HG02981 (cell line): ENCODE results near the gene NEMF.
"Not testable (repeated sequence)": the region's sequence is repeated elsewhere in the genome, so short reads cannot be mapped to it uniquely, and the experiment has no call there.

Experiments
- ATAC-seq: cut with Tn5 transposase; IDR thresholded peaks from one replicate; pipeline ENCODE4 v1.9.1; 2021; ENCODE audit warnings: mild to moderate bottlenecking, moderate library complexity; ENCODE audit not compliant: unreplicated experiment

The NEMF gene

DNA sequence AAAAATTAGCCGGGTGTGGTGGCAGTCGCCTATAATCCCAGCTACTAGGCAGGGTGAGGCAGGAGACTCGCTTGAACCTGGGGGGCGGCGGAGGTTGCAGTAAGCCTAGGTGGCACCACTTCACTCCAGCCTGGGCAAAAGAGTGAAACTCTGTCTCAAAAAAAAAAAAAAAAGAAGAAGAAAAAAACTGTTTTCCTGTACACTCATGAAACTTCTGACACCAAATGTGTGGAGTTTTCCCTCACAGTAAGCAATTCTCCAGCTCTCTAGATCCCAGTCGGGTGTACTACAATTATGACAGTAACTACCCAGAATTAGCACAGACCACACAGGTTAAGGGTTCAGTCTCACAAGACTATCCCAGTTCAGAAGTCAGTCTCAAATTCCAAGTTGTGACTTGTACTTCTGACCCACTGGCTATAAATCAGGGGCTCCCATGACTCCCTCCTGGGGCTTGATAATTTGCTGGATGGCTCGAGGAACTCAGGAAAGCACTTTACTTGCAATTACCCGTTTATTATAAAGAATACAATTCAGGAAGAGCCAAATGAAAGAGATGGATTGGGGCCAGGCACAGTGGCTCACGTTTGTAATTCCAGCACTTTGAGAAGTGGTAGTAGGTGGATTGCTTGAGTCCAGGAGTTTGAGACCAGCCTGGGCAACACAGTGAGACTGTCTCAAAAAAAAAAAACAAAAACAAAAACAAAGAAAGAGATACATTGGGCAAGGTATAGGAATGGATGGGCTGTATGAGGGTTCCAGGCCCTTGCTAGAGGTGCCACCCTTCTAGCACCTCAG is 27.9 kb upstream of the NEMF start:
- ATAC-seq: no peak

DNA sequence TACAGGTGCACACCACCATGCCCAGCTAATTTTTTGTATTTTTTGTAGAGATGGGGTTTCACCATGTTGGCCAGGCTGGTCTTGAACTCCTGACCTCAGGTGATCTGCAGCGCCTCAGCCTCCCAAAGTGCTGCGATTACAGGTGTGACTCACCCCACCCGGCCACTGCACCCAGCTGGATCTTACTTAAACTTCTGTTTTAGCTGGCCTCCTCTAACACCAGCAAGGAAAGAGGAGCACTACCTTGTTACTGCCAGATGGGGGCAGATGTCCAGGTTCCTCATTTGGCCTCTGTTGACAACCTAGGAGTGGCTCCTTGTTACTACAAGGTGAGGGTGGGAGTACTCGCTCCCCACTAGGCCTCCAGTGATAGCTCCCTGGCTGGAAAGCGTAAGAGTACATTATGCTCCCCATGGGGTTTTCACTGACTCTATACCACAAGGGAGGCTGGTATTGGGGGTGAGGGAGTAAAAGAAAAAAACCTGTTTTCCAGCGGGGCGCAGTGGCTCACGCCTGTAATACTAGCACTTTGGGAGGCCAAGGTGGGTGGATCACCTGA is 27.1 kb upstream of the NEMF start:
- ATAC-seq: peak; percentile 83

- ATAC-seq: no peak
These were observed 24.1 kb upstream of the NEMF start for GRCh38 chr14:49876563-49877127.

DNA sequence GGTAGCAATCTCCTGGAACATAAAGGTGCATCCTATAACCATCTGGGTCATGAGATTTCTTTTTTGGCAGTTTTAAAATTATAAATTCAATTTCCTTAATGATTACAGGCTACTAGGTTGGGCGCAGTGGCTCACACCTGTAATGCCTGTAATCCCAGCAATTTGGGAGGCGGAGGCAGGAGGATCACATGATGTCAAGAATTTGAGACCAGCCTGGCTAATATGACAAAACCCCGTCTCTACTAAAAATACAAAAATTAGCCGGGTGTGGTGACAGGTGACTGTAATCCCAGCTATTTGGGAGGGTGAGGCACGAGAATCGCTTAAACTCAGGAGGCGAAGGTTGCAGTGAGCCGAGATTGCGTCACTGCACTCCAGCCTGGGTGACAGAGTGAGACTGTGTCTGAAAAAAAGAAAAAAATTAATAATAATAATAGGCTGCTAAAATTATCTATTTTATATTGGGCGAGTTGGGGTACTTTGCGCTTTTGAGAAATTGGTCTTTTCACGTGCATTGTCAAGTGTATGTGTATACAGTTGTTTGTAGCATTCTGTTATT is 23.1 kb upstream of the NEMF start:
- no peak for ATAC-seq

- ATAC-seq: not testable (repeated sequence)
These were observed 21.0 kb upstream of the NEMF start for GRCh38 chr14:49873548-49873947.

GRCh38 chr14:49870908-49871307 is 18.3 kb upstream of the NEMF start:
- no peak for ATAC-seq

GRCh38 chr14:49868720-49869114 is 16.1 kb upstream of the NEMF start:
- no peak for ATAC-seq

GRCh38 chr14:49867831-49868719 is 15.5 kb upstream of the NEMF start:
- peak; percentile 79 for ATAC-seq

GRCh38 chr14:49865431-49865859 is 12.9 kb upstream of the NEMF start:
- no peak for ATAC-seq

- ATAC-seq: no peak
These were observed 11.1 kb upstream of the NEMF start for GRCh38 chr14:49863487-49864281.

DNA sequence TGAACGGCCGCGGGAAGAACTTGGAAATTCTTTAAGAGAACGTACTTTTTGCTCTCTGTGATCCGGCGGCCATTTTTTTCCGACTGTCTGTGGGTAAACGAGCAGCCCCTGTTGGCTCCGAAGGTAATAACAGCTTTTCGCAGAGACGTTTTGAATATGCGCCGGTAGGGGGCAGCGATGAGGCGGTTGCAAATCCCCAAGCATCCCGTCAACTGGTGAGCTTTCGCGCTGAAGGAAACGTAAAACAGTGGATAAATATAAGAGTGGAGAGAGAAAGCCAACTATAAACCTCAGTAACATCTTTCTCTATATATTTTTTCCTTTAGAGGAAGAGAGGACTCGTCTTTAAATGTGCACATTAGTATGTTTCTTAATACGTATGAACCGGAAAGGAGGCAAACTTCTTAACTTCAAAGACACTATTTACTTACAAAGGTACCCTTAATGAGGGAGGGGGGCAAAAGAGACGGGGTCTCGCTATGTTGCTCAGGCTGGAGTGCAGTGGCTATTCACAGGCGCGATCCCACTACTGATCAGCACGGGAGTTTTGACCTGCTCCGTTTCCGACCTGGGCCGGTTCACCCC is 9.6 kb upstream of the NEMF start:
- ATAC-seq: peak; percentile 21

DNA sequence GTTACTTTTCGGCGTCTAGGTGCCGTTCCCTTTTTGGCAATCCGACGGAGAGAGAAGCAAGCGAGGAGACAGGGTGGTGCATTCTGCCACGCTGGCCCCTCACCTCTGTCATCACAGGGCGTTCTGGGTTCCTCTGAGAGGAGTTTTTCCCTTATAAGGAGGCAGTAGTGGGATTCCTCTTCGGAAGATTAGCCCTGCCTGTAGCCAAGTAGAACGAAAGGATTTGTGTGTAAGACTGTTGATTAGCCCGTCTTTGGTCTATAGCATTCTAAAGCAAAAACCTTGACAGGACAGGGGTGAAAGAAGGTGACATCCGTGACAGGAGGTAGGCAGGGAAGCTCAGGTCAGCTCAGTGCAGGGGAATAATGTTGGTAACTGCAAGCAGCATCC is 9.1 kb upstream of the NEMF start:
- ATAC-seq: no peak

DNA sequence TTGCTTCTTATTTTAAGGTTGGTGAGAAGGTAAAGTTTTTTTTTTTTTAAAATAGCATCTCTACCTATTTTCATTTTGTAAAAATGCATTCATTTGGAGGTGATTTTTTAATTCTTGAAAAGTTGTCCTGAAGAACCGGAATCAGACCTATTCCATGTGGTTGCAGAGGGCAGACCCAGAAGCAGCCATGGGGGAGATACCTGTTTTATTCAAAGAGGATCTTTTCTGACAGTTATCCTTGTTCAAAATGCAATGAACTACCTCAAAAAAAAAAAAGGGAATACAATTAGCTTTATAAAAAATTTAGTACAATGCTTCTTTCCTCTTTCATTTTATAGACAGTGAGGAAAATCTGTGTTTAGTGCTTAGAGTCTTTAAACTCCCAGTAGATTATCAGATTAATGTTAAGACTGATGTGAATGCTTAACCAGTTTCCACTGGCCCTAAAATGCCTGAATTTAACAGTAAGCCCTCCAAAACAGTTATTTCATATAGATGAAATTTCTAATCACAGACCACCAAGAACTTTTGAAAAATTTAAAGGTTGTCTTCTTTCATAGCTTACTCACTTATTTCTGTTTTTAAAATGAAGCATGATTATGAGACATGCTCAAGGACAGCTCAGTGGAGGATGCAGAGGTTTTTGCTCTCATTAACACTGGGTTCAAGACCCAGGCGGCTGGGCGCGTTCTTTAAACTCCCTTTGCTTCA is 8.6 kb upstream of the NEMF start:
- ATAC-seq: no peak

- no peak for ATAC-seq
These were observed 5.8 kb upstream of the NEMF start for GRCh38 chr14:49858383-49858782.

- ATAC-seq: no peak
These were observed 4.9 kb upstream of the NEMF start for GRCh38 chr14:49857427-49858003.

DNA sequence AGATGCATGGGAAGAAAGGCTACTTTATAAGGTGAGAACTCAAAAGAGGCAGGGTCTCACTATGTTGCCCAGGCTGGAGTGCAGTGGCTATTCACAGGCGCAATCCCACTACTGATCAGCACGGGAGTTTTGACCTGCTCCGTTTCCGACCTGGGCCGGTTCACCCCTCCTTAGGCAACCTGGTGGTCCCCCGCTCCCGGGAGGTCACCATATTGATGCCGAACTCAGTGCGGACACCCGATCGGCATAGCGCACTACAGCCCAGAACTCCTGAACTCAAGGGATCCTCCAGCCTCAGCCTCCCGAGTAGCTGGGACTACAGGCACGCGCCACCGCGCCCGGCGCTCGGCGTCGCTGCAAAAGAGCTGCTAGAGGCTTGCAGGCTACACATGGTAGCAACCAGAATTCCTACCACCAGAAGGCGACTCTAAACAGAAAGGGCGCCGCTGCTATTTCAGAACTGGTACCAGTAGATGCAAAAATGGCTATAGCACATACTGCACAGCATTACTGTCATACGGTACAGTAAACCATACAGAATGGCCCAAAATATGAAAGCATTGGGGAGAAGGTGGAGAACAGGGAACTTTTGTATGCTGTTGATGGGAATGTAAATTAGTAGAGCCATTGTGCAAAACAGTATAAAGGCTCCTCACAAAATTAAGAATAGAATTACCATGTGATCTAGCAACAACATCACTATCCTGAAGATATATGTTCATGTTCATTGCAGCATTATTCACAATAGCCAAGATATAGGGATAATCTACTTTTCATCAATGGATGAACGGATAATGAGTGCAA is 1.2 kb upstream of the NEMF start:
- peak; percentile 45 for ATAC-seq

DNA sequence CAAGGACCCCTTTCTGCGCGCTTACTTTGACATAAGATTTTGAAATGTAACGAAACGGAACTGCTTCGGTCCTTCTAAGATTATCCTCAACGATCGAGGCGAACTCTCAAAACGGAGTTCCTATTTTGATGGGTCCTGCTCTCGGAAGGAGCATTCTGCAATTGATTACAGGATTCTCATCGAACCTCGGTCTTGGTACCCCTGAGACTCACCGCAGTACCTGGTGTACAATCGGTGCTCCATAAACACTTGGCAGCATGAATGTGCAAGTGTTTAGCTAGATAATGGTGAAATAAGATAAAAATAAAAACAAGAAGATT is 530 bp upstream of the NEMF start:
- ATAC-seq: peak; percentile 5

DNA sequence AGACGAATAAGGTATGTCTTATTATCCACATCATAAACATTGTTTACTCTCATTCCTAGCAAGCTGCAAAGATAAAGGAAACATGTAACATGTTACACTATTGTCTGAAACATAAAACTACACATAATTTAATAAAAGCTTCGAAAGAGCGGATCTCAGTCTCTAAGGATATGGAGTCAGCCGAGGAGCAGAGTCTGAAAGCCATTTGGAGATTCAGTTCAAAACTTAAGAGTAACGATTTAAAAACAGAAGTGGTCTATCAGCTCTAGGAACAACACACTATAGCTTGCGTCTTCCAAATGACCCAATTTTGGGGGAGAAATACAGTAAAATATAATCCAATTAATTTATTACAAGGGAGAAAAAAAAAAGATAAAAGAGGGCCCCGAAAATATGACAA is 775 bp downstream of the NEMF start:
- no peak for ATAC-seq
